Head of caudate nucleus (tissue), 42 donors: ENCODE measurements around the gene UBE2J1.
A peak's percentile ranks its signal among the peaks of the same experiment; 100 is the strongest.
"Not testable (repeated sequence)": the region's sequence is repeated elsewhere in the genome, so short reads cannot be mapped to it uniquely, and the experiment has no call there.

Experiments
- DNase-seq, 42 donors: peaks; one replicate each; pipeline versions ENCODE4 v3.0.0 to v3.0.0-alpha.2; 2020 to 2021; ENCODE audit warnings: mixed read lengths in 7 of 42
- intact Hi-C: fragments of 100-400 bp; cut with DNase I; formaldehyde crosslinking; loops from one replicate; pipeline ENCODE4 v1.15.0; 2022

UBE2J1 gene

DNA sequence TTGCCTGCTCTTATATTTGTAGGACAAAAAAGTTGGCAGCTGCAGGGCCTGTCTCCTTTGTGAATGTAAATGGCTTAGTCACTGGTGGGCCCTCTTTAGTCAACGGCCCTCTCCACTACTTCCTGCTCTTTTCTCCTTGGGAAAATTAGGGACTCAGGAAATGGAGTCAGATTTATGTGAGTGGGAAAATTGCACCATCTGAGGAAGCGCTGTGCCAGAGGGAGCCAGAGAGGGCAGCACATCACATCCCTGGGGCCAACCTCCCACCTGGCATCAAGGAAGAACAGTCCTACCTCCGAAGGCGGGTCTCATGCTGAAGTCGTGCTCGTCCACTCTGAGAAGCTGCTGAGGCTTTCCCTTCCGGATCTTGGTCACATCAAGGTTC, 53.1 kb downstream of the UBE2J1 start:
- intact Hi-C loops, result no loop called here
- DNase-seq, result peak in 15 of 42 donors; percentile 13 to 67 (median 39)

GRCh38 chr6:89298680-89299465, 53.6 kb downstream of the UBE2J1 start:
- DNase-seq, result peak in 17 of 42 donors; percentile 18 to 75 (median 45)

DNA sequence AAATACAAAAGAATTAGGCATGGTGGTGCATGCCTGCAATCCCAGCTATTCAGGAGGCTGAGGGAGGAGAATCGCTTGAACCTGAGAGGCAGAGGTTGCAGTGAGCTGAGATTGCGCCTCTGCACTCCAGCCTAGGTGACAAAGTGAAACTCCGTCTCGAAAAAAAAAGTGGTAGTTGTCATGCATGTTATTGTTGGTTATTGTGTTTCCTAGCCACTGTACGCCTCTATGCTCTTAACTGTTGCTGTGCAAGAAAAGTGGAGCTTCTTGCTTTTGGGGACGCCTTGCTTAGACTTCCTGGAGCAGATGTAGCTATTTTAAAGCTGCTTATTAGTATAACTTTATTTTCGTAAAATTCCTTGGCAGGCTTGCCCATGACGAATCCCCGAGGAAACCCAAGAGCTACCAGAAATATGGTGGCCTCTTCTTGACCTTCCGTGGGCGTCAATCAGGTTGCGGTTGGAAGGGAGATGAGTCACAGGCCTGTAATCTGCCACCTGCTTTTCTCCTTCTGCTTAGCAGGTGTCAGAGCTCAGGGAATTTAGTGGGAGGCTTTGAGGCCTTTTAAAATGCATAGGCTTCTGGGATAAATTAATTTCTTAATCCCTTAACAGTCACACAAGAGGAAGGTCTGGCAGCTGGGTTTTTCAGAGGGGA, 54.7 kb downstream of the UBE2J1 start:
- intact Hi-C loops, result no loop called here
- DNase-seq, result peak; percentile 38 to 92 (median 74)

More at GRCh38 chr6:89298680-89299465, 53.6 kb downstream of the UBE2J1 start:
- intact Hi-C loops, result no loop called here

- intact Hi-C loops, result no loop called here
- no peak for DNase-seq
These were observed 56.5 kb downstream of the UBE2J1 start for GRCh38 chr6:89295981-89296380.

- DNase-seq, intact Hi-C loops: not testable (repeated sequence)
These were observed 57.4 kb downstream of the UBE2J1 start for GRCh38 chr6:89295116-89295515.

GRCh38 chr6:89291256-89291819, 61.2 kb downstream of the UBE2J1 start:
- DNase-seq, result no peak
- intact Hi-C loops, result no loop called here

- intact Hi-C loops, result no loop called here
- DNase-seq, result peak in 2 of 42 donors; percentile 2 to 26
These were observed 61.9 kb downstream of the UBE2J1 start for GRCh38 chr6:89290401-89291155.

DNA sequence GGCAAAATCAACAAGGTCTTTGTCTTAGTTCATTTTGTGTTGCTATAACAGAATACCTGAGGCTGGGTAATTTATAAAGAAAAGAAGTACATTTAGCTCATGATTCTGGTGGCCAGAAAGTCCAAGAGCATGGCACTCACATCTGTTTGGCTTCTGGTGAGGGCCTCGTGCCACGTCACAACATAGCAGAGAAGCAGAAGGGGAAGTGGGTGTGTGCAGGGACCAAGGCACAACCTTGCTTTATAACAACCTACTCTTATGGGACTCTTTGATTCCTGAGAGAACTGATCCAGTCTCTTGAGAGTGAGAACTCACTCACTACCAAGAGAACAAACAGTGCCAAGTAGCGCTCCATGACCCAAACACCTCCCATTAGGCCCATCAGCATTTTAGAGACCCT, 62.8 kb downstream of the UBE2J1 start:
- intact Hi-C loops, result no loop called here
- DNase-seq, result no peak

DNA sequence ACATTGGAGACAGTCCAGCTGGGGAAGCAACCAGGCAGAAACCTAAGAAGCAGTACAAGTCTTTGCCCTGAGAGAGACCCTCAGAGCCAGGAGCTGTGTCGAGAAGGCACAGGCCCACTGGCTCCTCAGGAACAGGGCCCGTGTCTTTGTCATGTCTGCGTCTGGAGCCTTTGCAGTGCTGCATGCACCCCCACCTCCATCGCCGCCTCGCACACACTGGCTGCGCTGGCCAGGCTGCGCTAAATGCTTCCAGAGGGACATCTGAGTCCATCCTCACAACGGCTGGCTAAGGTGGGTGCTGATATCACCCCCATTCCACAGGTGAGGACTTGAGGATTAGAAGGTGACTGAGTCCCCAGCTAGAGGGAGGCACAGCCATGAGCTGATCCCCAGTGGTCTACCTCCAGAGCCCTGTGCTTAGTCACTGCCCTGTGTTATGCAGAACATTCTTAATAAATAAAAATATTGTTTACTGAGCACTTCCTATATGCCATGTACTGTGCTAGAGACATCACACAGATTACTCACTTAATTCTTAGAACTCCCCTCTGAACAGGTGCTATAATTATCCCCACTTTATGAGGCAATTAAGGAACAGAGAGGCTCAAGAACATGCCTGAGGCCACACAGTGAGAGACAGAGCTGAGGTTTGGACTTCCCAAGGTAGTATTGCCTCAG, 65.0 kb downstream of the UBE2J1 start:
- intact Hi-C loops, result no loop called here
- peak in 1 of 42 donors; percentile 22 for DNase-seq

DNA sequence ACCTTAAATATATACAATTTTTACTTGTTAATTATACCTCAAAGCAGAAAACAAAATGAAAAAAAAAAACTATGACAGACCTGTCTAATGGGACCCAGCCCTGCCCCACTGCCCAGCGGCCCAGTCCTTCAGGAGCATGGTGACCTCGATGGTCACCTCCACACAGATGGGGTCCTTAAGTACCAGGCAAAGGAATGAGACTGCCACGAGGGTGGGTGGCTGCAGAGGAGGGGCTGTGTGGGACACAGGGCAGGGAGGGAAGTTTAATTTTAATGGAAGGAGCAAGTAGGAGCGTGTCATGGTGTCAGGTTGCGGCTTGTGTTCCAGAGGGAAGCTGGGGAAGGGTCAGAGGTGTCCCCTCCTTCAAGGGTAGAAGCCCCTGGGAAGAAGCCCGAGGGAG, 66.0 kb downstream of the UBE2J1 start:
- intact Hi-C loops, result no loop called here
- no peak for DNase-seq

- intact Hi-C loops, result no loop called here
These were observed 67.4 kb downstream of the UBE2J1 start for GRCh38 chr6:89284963-89285735.

DNA sequence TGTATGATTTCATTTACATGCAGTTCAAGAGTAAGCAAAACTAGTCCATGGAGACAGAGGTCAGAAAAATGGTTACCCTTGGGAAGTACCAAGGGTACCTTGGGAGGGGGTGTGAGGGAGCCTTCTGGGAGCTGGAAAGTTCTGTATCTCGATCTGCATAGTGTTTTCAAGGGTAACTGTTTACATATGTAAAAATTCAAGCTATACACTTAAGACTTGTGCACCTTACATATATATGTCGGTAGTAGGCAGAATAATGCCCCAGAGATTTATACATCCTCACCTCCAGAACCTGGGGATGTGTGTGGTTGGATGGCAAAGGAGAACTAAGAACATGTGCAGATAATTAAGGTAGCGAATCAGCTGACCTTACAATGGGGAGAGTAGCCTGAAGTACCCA, 68.4 kb downstream of the UBE2J1 start:
- intact Hi-C loops, result no loop called here
- DNase-seq, result peak in 1 of 42 donors; percentile 5

More at GRCh38 chr6:89284963-89285735, 67.4 kb downstream of the UBE2J1 start:
- DNase-seq, result peak in 1 of 42 donors; percentile 30

DNA sequence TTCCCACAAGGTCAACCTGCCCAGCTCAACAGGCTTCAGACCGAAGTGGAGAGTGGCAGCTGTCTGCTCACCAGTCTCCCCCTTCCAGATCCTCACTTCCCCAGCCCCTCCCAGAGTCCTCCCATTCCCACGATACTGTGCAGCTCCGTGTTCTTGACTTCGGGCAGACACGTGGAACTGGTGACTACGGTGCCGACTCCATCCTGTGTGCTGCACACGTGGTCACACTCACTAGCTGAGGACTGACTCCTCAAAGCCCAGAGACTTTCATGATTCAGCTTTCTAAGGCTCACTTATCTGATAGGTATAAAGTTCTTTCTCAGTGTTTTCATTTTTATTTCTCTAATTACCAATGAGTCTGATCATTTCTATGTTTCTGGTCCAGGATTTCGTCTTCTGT, 69.8 kb downstream of the UBE2J1 start:
- DNase-seq, result peak in 1 of 42 donors; percentile 26
- intact Hi-C loops, result no loop called here

DNA sequence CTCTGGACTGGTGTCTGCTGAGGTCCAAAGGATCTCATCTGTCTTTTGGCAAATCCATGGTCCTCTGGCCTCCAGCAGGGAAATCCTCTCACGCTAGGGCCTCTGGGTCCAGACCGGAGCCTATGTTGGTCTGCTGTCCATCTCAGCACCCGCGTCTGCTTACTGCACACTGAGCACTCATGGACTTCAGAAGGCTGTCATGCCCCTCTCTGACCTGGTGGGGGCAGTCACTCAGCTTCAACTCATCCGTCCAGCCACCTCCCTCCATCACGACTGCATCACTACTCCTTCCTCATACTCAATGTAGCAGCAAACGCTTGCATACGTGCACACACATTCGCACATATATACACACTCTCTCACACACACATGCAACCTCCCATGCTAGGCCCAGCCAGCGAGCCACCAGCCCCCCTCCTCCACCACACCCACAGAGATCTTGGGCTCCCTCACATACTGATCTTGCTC, 70.7 kb downstream of the UBE2J1 start:
- intact Hi-C loops, result no loop called here
- peak in 6 of 42 donors; percentile 14 to 38 (median 26) for DNase-seq

- intact Hi-C loops, result no loop called here
These were observed 73.6 kb downstream of the UBE2J1 start for GRCh38 chr6:89278956-89279355.

More at GRCh38 chr6:89278956-89279355, 73.6 kb downstream of the UBE2J1 start:
- peak in 1 of 42 donors; percentile 27 for DNase-seq
